22Rv1 (cell line): ENCODE measurements around the gene NAV1.

ENCODE experiments used
- CTCF ChIP-seq: fragments of 450-650 bp; IDR thresholded peaks from 2 replicates; pipeline ENCODE4 v1.5.1; 2017; ENCODE audit warnings: mild to moderate bottlenecking
- ZFX ChIP-seq: fragments of 450-650 bp; IDR thresholded peaks from 2 replicates; pipeline ENCODE4 v1.6.1; 2017; ENCODE audit warnings: antibody characterized with exemption, borderline replicate concordance

GRCh38 chr1:201563941-201564340 lies 25.0 kb downstream of the NAV1 start:
- TF ChIP-seq CTCF = no peak
- TF ChIP-seq ZFX = no peak
